ENCODE measurements around the gene CAPN7. TPM values are rescaled to one million over a fixed set of nuclear protein-coding genes. Genes with fewer than 3 reads are reported as not detected.

Gene CAPN7
- total RNA-seq, 2 donors from 2014 or later = 25.4 to 35.0 TPM

DNA sequence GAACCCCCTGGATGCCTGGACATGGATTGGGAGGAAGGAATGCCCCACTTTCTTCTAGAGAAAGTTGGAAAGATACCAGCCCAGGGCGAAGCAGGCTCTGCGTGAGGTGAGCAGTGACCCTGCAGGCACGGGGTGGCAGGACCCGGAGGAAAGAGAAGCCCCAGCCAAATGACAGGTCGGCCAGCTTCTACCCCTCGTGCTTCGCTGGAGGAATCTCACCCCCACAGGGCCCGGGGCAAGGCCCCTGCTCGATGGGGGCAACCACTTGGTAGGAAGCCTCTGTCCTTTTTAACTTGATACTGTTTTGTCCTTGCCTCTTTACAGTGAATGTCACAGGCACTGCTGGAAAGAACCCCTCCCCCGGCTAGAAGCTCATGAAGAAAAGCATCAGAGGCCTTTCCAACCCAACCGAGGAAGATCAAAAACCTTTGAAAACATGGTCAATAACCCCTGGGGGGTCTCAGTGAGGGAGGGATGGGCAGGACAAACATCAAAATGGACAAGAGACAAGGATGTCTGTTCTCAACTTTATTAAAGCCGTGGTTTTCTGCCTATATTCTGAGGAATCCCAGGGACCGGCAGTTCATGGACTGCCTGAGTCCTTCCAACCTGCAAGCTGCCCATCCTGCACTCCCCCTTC is 71.9 kb downstream of the CAPN7 start:
- no peak for ATAC-seq
- Mint-ChIP-seq H3K27ac (no peak overlapping the region), H3K36me3 (peaks cover 0 to 5% of the 10 kb centered on the region in 2 donors)

DNA sequence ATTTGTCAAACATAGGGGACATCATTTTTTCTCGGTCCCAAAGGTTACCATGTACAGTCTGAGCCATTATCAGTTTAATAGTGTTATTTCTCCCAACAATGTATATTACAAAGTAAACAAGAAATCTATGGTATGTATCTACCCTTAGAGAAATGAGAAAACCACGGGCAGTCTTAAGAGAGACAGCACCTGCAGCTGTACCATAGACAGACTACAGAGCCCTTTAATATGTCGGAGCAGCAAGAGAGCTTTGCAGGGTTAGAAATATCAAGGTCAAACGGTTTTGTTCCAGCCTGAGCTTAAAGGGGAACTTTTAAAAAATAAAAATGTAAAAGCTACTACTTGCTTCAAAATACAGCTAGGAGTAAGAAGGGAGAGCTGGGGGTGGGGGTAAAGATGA is 73.2 kb downstream of the CAPN7 start:
- H3K36me3 Mint-ChIP-seq = no peaks in the 10 kb centered on the region
- no peaks in the 10 kb centered on the region for H3K9me3 Mint-ChIP-seq
- ATAC-seq = no peak
- H3K27ac Mint-ChIP-seq = no peak overlapping the region
- no peak for DNase-seq (ENCODE audit: low spot score in 2 of 2)

More for the DNA sequence above, 71.9 kb downstream of the CAPN7 start:
- no peak for DNase-seq (ENCODE audit: low spot score in 2 of 2)
- no peaks in the 10 kb centered on the region for H3K9me3 Mint-ChIP-seq

DNA sequence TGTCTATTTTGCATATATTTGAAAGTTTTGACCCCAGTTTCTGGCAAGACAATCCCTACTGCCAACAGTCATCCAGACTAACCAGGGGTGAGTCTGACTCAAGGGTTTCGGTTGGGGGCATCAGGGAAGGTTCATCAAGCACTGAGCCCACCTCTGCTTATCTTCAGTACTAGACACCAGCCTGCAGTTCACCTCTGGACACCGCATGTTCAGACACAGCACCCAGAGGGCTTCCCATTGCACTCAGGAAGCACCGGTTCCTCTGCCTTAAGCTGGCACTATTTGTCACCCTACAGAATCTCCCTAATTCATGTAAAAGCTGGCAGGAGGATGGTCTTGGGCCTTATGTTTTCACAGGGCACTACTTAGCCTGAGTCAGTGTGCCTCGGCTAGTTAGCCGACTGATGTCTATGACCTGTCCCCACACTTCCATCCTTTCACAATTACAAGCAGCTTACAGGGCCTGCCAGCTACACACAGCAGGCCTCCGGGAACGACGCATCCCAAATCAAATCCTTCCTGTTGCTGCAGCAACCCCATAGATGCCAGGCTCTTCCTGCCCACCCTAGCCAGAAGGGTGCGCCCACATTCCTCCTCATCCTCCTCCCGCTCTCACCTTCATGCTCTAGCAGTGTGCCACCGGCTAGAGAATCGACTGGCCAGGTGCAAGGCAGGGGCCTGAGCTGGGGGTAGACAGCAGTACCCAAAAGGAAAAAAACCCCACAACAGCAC is 73.8 kb downstream of the CAPN7 start:
- no peak overlapping the region for H3K27ac Mint-ChIP-seq

GRCh38 chr3:15280853-15281532 is 74.9 kb downstream of the CAPN7 start:
- no peaks in the 10 kb centered on the region for H3K36me3 Mint-ChIP-seq
- no peaks in the 10 kb centered on the region for H3K9me3 Mint-ChIP-seq
- no peak overlapping the region for H3K27ac Mint-ChIP-seq
- no peak for DNase-seq (ENCODE audit: low spot score in 2 of 2)
- no peak for ATAC-seq

More for the DNA sequence above, 73.8 kb downstream of the CAPN7 start:
- ATAC-seq (peak in 1 of 2 donors; percentile 12), DNase-seq (ENCODE audit: low spot score in 2 of 2) (no peak)
- Mint-ChIP-seq H3K9me3 (no peaks in the 10 kb centered on the region), H3K36me3 (no peaks in the 10 kb centered on the region)

DNA sequence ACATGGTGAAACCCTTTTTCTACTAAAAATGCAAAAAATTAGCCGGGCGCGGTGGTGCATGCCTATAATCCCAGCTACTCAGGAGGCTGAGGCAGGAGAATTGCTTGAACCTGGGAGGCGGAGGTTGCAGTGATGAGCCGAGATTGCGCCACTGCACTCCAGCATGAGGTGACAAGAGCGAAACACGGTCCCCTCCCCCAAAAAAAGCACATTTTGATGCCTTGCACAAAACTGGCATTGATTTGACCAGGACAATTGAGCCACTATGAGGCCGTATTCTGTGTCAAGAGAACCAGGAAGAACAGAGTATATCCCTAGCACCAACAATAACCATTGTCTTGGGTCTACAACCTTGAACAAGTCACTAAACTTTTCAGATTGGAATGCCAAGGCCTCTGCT is 75.8 kb downstream of the CAPN7 start:
- no peaks in the 10 kb centered on the region for H3K9me3 Mint-ChIP-seq
- ATAC-seq (no peak), DNase-seq (ENCODE audit: low spot score in 2 of 2) (no peak)
- no peak overlapping the region for H3K27ac Mint-ChIP-seq
- H3K36me3 Mint-ChIP-seq = no peaks in the 10 kb centered on the region

DNA sequence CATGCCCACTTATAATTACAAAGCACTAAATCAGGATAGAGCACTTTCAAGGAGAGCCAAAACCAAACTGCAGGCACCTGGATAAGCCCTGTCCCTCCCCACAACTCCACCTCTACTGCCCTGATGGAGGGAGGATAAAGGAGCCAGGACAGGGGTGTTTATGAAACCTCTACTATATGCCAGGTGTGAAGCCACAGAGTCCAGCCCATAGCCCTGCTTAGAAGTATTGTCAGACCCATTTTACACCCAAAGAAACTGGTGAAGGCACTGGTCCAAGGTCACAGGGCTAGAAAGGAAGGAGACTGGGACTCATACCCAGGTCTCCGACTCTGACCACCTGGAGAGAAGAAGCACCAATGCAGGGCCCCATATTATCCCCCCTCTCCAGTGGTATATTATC is 77.7 kb downstream of the CAPN7 start:
- Mint-ChIP-seq H3K27ac (no peak overlapping the region), H3K36me3 (no peaks in the 10 kb centered on the region), H3K9me3 (no peaks in the 10 kb centered on the region)
- no peak for DNase-seq (ENCODE audit: low spot score in 2 of 2)
- no peak for ATAC-seq

GRCh38 chr3:15284121-15284889 is 78.3 kb downstream of the CAPN7 start:
- Mint-ChIP-seq H3K27ac (no peak overlapping the region), H3K36me3 (no peaks in the 10 kb centered on the region), H3K9me3 (no peaks in the 10 kb centered on the region)
- DNase-seq (ENCODE audit: low spot score in 2 of 2) (no peak), ATAC-seq (no peak)

GRCh38 chr3:15286022-15286421 is 80.0 kb downstream of the CAPN7 start:
- Mint-ChIP-seq H3K36me3 (no peaks in the 10 kb centered on the region), H3K9me3 (no peaks in the 10 kb centered on the region), H3K27ac (no peak overlapping the region)
- ATAC-seq (no peak), DNase-seq (ENCODE audit: low spot score in 2 of 2) (no peak)

GRCh38 chr3:15287565-15288330 is 81.7 kb downstream of the CAPN7 start:
- Mint-ChIP-seq H3K36me3 (no peaks in the 10 kb centered on the region), H3K27ac (no peak overlapping the region), H3K9me3 (no peaks in the 10 kb centered on the region)
- ATAC-seq = no peak
- DNase-seq (ENCODE audit: low spot score in 2 of 2) = no peak

DNA sequence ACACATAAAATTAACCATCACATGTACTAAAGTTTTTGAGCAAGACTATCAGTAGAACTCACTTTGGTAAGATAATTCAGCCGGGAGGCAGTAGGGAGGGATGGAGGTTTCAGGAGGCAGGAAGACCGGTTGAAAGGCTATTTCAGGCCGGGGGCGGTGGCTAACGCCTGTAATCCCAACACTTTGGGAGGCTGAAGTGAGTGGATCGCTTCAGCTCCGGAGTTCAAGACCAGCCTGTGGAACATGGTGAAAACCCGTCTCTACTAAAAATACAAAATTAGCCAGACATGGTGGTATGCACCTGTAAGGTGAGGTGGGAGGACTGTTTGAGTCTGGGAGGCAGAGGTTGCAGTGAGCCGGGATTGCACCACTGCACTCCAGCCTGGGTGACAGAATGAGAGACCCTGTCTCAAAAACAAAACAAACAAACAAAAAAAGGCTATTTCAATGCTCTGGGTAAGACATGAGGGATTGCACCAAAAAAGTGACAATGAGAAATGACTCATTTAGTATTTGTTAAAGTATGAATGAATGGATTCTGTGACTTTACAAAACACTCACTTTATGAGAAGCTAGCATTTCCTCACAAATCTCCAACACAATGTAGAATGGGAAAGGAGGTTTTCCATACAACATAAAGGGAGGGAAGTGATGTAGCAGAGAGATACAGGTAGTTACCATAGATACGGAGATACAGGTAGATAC is 82.4 kb downstream of the CAPN7 start:
- ATAC-seq = peak in 1 of 2 donors; percentile 19
- H3K36me3 Mint-ChIP-seq = no peaks in the 10 kb centered on the region
- H3K9me3 Mint-ChIP-seq = no peaks in the 10 kb centered on the region
- no peak overlapping the region for H3K27ac Mint-ChIP-seq
- no peak for DNase-seq (ENCODE audit: low spot score in 2 of 2)

GRCh38 chr3:15289661-15290060 is 83.6 kb downstream of the CAPN7 start:
- DNase-seq (ENCODE audit: low spot score in 2 of 2) (no peak), ATAC-seq (no peak)
- no peaks in the 10 kb centered on the region for H3K9me3 Mint-ChIP-seq
- no peaks in the 10 kb centered on the region for H3K36me3 Mint-ChIP-seq
- H3K27ac Mint-ChIP-seq = no peak overlapping the region

- Mint-ChIP-seq H3K9me3 (no peaks in the 10 kb centered on the region), H3K27ac (peak overlapping the region in 1 of 2 donors; percentile 39), H3K36me3 (no peaks in the 10 kb centered on the region)
- DNase-seq (ENCODE audit: low spot score in 2 of 2) (no peak), ATAC-seq (no peak)
These were observed 84.7 kb downstream of the CAPN7 start for GRCh38 chr3:15290736-15291135.

GRCh38 chr3:15291589-15292541 is 85.8 kb downstream of the CAPN7 start:
- peak; percentile 62 to 75 for DNase-seq (ENCODE audit: low spot score in 2 of 2)
- Mint-ChIP-seq H3K27ac (peak overlapping the region; percentile 33 to 62), H3K9me3 (peaks cover 0 to under 1% of the 10 kb centered on the region in 2 donors), H3K36me3 (peaks cover 0 to 1% of the 10 kb centered on the region in 2 donors)
- peak; percentile 88 to 89 for ATAC-seq

- H3K36me3 Mint-ChIP-seq = peaks cover 0 to 7% of the 10 kb centered on the region in 2 donors
- DNase-seq (ENCODE audit: low spot score in 2 of 2) (no peak), ATAC-seq (no peak)
- H3K9me3 Mint-ChIP-seq = peaks cover 0 to 5% of the 10 kb centered on the region in 2 donors
- H3K27ac Mint-ChIP-seq = peak overlapping the region in 1 of 2 donors; percentile 62
These were observed 86.9 kb downstream of the CAPN7 start for GRCh38 chr3:15292765-15293522.

Data from activated naive CD4-positive, alpha-beta T cell treated with anti-CD3 and anti-CD28 coated beads, Interleukin-2, amount 50 U/mL, for 72 hours (primary cell).